NCI-H345 treated with DMSO at 0.1 percent for 48 hours (cell line): ENCODE data around the gene OSBPL3.
"Not testable (repeated sequence)": the region's sequence is repeated elsewhere in the genome, so short reads cannot be mapped to it uniquely, and the experiment has no call there.

Experiments used
- DNase-seq: peaks from one replicate; lab custom pipeline; 2025; ENCODE audit not compliant: unreplicated experiment; lab: John Stamatoyannopoulos, UW

The OSBPL3 gene

DNA sequence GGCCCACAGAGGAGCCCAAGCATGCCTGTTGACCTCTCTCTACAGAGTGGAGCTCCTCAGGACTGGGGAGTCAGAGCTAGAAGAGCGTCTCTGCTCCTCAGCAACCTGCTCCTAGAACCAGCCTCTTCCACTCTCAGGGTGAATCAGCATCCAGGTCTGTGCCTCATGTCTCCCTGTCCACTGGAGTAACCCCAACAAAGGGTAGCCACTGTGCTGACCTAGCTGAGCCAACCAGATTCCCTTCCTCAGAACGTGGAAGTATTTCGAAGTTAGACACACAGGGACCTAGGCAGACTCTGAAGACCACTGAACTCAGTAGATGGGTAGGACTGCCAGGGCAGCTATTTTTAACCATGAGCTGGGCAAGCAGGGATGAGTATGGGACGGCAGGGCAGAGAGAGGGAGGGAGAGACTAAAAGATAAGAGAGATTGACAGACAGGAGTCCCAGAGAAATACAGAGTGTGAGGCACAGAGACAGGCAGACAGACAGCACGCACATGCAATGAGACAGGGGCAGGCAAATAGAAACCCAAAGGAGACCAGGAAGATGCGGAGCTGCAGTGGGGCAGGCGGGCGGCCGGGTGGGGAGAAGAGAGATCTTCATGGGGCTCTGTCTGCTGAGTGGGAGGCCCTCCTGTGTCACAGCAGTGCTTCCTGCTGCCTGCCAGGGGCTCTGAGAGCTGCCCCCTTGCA, 56.7 kb downstream of the OSBPL3 start:
- no peak for DNase-seq

DNA sequence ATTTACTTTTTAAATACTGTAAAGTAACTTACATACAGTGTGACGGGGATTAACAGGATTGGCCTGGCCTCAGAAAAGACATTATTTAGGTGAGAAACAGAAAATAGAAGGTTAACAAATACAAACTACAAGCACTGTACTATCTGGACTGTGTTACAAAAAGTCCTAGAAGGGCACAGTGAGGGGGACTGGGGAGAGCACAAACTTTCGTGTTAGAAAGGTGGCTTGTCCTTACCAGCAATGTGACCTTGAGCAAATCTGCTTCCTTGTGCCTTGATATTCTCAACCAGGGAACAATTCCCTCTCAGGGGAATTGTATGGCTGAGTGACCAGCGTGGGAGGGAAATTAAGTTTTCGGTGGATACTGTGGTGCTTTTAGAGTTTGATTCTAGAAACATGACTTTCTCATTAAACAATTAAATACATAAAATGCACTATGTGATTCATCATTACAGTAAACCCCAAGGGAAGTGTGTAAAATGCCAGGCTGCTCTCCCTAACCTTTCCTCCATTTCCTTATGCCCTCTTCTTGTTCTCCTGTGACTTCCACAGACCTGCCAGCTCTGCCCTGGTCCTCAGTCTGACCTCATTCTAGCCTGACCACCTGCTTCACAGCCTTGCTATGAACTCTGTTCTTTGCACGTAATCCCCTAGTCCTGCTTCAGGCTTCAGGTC, 57.7 kb downstream of the OSBPL3 start:
- DNase-seq: no peak

DNA sequence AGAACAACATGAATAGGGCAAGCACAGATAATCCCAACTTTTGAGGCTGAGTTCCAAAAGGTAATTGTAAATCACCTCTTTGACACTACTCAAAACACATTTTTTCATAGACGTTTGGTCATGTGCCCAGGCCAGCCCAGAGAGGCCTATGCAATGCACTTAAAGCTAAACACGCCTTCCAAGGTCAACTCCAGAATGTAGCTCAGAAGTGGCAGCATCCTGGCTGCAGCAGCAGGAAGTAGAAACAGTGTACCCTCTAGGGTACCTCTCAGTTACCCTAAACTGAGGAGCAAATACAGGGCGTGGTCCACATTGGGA, 58.7 kb downstream of the OSBPL3 start:
- DNase-seq: no peak

DNA sequence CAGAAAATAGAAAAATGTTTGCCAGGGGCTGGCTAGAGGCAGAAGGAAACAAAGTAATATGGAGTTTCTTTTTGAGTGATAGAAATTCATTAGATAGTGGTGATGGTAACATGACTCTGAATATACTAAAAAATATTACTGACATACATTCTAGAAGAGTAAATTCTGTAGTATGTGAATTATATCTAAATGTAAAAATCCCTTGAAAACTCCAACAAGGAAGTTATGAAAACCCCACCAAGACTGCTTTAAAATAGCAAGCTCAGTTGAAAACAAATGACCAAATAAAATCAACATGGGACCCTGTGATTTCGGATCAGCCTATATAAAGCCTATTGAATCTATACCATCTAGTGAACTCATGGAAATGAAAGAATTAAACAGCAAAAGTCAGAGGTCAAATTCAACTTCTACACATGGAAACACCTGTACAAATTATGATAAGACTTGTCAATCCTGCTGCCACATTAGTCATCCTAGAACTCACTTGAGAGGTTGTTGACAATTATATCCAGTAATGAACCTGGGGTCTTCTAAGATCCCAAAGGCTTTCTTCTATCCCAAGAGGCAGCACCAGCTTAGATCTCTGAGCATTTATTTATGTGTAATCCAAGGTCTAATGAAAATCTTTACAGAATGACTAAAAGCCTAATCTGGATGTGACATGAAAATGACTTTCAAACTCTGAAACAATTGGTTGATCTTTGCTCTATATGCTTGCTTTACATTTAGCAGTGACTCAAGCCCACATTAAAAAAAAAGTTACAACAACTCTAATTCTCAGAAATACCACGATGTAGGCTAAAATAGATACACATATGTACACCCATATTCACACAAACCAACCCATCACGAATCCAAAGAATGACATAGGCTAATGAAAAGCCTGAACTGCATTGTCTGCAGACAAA, 59.3 kb downstream of the OSBPL3 start:
- no peak for DNase-seq

DNA sequence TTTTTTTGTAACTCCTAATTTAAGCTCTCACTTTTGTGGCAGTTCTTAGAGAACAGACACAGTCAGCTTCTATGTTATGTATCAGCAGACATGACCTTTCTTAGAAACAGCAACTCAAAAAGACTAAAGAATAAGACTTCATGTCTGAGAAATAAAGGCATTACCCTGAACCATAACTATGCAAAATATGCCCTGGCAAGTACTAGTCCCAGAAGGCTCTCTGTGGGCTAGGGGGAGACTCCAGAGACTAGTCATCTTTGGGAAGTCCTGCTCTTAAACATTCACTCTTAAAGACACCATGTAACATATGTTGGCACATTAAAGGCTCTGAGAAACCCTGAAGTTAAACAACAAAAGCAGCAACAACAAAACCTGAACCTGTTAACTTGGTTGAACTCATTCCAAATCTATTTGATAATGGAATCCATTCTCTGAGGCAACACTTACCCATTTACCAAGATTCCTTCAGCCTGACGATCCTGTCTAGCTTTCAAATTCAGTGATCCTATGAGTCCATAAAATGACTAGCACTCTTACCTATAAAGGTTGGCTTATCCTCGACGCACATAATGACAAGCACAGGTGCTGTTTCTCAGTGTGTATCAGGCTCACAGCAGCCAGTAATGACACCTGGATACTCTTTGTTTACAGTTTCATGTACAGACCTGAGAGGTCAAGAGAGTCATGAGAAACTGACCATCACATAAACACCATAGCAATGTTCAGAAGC, 62.3 kb downstream of the OSBPL3 start:
- DNase-seq: no peak

DNA sequence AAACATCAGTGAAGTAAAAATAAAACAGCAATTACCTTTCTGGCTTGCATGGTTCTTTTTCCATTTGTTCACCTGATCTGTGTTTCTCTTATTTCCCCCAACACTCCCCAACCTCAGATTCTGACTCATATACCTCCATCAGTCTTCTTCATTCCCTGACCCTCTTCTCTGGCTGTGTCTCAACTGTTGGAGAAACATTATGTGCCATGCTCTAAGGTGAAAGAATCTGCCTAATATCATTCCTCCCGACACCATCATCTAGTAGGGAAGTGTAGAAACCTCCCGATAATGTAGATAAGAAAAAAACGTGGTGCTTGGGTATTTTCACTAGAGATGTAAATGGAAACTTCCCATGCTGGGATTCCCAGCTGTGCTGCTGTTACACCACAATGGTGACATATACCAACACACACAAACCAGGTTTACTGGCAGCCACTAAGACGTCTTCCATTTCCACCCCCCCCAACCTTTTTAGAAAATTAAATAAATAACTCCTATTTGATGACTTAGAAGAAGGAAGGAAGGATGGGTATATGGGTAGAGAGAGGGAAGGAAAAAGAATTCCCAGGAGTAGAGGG, 63.4 kb downstream of the OSBPL3 start:
- no peak for DNase-seq

DNA sequence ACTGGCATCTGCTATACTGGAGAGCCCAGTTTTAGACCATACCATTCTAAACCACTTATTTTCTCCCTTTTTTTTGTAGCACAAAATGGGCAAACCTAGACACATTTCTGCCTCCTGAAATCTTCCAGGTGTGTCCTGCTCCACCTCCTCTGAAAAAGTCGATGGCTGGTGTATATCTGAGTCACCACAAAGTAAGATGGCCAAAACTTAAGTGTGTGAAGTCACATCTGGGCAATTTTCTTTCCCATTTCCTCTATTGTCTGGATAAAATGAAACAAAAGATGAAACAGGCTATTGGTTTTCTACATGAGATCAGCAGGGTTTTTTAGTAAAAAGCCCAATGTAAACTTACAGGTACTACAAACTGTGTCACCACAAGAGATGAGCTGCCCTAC, 65.5 kb downstream of the OSBPL3 start:
- no peak for DNase-seq

DNA sequence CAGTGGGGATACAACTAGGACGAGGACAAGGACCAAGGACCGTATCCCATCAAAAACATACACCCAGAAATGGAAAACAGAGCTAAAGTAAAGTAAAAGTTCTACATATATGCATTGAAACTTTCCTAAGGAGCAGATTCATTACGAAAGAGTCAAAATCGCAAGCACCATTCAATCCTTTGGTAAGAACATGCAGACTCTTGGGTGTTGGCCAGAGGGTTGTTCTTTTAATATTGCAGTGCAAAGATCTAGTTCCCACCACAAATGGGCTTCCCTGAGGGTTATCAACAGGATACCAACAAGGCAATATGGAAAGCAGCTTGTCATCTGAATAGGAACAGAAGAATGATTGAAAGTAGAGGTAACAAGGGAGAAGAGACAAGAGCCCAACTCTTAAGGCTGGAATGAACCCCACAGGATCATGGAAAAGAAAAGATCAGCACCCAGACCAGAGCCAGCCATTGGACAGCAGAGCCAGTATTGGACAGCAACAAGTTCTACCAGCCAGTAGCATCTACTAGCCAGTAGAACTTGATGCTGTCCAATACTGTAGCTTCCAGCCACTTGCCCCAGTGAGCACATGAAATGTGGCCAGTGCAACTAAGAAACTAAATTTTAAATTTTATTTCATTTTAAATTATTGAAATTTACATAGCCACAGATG, 66.0 kb downstream of the OSBPL3 start:
- DNase-seq: no peak

DNA sequence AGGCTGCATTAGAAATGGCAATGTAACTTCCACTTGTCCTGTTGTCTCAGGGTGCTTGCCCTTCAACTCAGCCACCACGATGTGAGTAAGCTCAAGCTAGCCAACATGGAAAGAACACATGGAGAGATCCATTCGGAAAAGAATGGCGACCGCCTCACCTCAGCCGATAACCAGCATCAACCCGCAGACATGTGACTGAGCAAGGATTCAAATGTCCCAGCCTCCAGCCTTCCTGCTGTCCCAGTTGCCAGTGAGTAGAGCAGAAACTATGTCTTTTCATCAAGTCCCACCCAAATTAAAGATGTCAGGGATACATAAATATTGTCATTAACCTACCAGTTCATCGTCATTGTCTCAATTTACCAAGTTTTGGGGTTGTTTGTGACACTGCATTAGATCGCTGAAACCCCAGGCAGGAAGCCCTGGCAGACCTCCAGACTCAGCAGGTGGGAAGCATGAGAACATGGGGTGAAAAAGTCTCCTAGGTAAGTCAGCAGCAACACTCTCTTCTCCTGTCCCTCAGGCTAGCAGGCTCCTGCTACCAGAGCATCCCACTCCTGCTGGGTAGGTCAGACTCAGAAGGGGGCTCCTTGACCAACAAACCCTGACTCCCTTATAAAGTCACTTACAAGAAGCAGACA, 67.0 kb downstream of the OSBPL3 start:
- DNase-seq: peak; percentile 47

DNA sequence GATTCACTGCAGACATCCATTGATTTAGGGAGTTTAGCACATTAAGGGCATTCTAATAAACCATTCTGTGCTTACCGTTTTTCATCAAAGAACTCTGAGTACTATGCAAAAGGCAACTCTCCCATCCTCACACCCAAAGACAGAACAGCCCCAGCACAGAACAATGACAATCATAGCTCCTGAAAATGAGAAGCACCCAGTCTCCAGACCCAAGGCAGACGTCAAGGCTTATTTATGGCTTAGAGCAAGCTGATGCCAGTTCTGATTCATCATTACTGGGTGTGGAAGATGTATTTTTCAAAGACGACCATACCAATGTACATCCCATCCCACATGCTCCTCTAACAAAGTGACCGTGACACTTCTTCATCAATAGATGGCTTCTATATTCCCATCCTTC, 67.6 kb downstream of the OSBPL3 start:
- no peak for DNase-seq

DNA sequence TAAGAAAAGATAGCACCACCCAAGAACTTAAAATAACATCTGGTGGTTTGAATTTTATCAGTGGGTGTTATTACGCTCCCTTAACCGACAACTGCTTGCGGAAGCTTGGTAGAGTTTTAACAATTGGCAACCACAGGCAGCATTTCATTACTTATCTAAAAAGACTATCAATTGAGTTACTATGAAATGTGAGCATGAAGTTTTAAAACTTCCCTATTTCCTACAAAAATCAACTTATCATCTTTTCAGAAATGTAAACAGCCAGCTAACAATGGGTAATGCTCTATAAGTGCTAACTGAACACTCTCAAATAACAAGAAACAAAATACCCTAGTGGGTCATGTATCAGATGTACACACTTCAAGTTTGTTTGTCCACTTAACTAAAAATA, 68.8 kb downstream of the OSBPL3 start:
- DNase-seq: peak; percentile 55

DNA sequence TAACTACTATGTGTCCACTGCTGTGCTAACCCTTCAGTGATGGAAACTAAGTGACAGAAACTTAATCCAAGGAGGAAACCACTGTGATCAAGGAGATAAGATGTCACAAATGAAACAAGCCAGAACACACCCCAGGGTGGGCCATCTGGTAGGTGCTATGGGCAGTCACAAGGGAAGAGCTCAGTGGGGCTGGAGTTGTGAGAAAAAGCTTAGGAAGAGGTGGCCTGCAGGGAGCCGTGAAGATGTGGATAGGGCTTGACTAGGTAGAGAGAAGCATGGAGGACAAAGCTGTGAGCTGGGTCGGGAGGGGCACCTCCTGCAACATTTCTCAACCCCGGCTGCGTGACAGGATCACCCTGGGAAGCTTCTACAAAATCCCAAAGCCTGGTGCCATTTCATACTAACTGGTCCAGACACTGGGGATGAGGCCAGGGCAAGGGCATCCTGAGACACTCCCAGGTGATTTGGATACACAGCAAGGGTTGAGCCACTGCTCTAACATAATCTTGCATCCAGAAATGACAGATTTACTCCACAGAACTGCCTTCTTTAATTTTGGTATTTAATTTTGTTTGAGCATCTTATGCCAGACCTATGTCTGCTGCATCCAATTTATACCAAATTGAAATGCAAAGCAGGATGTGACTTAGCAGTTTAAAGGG, 69.3 kb downstream of the OSBPL3 start:
- no peak for DNase-seq

DNA sequence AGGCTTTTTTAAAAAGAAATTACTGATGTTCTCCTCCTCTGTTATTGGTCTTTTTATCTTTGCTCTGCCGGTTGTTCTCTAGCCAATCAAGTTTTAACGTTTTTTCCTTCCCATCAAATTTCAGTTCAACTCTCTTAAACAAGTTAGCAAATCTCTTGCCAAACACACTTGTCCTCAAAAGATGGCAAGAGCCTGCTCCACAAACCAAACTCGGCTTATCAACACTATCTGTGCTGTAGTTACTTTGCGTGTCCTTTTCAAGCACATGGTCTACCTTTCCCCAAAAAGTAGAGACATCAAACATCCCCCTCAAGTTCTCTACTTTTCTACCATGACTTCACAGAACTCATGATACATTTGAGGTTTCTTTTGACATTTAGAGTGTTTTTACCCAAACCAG, 71.3 kb downstream of the OSBPL3 start:
- no peak for DNase-seq

DNA sequence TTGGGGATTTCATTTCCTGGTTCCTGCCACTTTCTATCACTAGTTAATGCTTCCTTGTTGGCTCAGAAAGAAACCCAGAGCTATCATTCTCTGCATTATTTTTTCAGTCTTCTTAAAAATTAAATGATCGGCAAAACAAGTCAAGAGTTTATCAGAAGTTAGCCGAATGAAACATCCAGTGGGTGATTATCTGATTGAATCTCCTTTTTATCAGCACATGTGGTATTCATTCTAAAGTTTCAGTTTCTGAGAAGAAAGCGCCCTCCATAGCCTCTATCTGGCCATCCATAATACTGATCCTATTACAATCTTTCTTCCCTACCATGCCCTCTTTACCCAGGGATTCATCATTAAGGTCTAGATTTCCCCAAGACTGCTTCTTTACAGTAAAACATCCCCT, 71.8 kb downstream of the OSBPL3 start:
- DNase-seq: no peak

DNA sequence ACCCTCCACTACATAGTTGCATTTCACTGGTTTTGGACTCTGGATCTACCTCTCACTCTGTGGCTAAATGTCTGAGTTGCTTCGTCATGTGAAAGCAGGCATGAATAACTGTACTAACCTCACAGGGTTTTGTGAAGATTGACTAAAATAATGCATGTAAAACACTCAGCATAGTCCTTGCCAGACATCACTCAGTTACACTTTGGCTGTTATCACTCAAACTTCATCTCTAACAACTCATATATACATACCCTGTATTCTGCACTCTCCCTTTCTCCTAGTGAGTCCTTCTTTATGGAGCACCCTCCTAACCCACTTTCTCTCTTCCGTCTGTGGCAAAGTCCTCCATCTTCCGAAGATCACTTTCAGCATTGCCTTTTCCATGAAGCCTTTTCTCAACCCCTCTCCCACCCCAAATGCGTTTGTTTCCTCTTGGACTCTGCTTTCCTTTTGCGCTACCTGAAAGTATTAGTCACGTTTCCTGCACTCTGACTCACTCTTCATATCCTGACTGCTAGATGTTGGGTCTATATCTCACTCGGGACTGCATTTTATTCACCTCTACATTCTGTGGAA, 72.6 kb downstream of the OSBPL3 start:
- DNase-seq: no peak

DNA sequence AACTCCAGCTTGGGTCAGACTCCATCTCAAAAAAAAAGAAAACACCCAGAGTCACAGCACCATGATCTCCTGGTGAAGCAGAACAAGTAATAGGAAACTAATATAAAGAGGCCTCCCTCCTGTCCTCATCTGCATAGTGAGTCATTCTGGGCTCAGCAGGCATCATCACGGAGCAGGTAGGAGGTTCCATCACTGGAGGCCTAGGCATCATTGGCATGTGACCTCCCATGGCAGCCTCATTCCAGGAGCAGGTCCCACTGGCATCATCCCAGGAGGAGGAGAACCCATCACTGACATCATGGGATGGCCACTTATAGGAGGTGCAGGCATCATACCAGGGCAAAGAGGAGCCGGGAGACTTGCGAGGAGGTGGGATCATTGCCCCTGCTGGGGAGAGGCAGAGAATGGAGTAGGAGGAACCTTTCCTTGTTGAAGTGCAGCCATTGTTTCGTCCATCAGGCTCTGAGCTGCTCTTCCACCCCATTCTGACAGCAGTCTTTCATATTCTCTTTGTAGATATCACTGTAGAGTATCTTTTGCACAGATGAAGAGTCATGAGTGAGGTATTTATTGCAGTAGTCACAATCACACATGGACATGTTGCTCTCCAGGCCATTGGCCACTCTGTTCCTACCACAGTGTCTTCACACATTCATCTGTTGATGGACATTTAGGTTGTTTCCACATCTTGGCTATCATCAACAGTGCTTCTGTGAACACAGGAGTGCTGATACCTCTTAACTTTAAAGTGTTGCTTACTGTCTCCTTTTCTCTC, 73.8 kb downstream of the OSBPL3 start:
- no peak for DNase-seq

DNA sequence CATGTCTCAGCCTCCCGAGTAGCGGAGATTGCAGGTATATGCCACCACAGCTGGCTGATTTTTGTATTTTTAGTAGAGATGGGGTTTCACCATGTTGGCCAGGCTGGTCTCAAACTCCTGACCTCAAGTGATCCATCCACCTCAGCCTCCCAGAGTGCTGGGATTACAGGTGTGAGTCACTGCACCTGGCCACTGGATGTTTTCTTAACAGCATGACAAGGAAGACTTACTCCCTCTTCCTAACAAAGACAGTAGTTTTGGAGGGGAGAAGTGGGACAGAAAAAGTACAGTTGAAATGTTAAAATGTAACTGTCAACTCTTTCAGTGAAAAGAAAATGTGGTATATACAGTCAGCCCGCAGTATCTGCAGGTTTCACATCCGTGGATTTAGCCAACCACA, 76.0 kb downstream of the OSBPL3 start:
- not testable (repeated sequence) for DNase-seq

DNA sequence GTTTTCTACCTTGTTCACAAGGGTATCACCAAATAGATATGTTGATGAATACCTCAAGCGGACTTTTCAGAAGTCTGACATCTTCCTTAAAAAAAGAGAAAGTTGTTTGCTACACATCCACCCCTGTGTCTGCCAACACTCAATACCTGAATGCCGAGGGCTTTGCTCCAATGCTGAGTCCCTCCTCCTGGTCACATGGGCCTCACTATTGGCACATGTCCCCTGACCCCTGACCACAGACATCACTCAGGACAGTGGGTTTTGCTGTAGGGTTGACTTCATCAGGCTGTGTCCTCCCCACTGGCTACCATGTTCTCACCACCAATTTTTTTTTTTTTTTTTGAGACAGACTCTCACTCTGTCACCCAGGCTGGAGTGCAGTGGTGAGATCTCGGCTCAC, 76.4 kb downstream of the OSBPL3 start:
- no peak for DNase-seq
